Activated CD8-positive, alpha-beta memory T cell treated with anti-CD3 and anti-CD28 coated beads for 48 hours (primary cell): ENCODE data around the gene ASPSCR1.
"Not testable (repeated sequence)": the region's sequence is repeated elsewhere in the genome, so short reads cannot be mapped to it uniquely, and the experiment has no call there.

Source experiments
- DNase-seq, 3 experiments: peaks; one replicate each; pipeline ENCODE4 v3.0.0-alpha.2; 2020; ENCODE audit warnings: low read depth in 2 of 3, low spot score in 2 of 3

ASPSCR1 gene

DNA sequence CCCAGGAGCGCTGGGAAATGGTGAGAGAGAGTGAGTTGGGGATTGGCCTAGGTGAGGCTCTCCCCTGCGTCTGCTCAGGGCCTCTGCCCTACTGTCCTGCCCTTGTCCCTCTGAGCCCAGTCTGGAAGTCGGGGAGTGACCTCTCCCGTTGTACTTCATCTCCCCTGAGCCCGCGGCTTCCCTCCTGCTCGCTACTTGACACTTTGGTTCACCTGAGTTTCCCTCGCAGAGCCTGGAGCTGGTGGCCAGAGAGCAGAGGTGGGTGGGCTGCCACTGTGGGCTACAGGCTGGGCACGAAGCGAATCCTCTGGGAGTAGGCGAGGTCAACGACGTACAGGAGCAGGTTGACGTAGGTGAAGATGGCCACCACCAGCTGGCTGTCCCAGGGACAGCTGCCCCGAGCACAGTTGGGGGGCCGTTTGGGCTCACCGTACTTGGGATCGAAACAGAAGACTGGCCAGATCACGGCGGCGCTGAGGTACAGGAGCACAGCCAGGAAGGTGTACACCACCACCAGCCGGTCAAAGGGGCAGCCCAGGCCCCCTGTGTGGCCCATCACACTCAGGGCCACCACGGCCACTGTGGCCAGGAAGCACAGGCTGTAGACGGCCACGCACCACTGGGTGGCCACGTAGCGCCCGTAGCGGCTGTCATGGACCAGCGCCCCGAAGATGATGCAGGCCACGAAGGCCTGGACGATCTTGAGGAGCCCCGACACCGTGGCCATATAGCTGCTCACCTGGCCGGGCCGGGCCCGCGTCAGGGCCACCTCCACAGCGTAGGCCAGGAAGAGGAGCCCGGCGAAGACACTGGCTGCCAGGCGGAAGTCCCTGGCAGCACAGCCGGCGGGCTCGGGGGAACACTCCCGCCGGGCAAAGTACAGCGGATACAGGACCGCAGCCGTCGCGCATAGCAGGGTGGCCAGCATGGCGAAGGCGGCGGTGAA lies 36.6 kb upstream of the ASPSCR1 start:
- no peak for DNase-seq

DNA sequence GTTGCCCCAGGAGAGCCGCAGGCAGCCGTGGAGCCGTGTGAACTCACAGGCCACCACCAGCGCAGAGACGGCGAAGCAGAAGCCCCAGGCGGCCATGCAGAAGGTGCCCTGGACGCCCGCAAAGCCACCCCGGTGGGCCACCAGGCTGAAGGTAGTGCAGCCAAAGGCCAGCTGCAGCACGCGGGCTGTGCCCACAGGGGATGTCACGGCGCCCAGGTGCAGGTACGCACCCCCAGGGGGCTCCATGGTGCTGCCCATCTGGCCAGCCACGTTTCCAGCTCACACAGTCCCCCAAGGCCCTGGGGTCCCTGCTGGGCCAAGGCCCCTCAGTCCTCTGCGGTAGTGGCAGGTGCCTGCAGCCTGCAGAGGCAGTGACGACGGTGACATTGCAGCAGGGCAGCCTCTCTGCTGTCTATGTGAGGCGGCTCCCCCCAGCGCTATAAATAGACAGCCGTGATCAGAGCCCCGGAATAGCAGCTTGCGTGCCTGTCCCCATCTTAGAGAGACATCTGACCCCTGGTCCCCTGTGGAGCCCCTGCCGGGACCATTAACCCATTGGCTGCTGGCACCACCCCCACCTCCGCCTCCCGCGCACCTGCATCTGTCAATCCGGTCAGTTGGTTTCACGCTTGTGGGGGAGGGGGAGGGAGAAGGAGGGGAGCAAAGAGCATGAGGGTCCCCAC lies 35.8 kb upstream of the ASPSCR1 start:
- DNase-seq, result no peak

DNA sequence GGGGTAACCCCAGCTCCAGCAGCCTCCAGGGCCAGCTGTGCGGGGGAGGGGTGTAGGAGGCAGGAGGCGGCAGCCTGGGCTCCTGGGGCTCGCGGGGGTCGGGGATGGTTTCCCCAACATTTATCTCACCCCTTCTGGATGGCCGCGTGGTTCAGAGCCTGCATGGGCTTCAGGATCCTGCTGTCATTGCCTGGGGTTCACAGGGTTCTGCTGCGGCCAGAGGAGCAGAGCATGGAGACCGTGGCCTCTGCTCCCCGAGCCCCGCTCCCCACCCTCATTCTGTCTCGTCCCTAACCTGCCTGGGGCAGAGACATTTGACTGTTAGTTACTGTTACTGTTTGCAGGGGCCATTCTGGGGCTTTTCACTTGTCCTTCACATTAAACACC lies 35.3 kb upstream of the ASPSCR1 start:
- no peak for DNase-seq

DNA sequence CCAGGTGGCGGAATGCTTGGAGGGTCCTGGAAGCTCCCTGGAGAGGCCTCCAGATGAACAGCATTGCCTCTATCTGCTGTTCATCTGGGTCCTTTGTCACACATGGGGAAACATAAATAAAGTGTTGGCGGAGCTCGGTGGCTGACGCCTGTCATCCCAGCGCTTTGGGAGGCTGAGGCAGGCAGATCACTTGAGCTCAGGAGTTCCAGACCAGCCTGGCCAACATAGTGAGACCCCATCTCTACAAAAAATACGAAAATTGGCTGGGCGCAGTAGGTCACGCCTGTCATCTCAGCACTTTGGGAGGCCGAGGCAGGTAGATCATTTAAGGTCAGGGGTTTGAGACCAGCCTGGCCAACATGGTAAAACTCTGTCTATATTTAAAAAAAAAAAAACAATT lies 32.6 kb upstream of the ASPSCR1 start:
- DNase-seq, result no peak

DNA sequence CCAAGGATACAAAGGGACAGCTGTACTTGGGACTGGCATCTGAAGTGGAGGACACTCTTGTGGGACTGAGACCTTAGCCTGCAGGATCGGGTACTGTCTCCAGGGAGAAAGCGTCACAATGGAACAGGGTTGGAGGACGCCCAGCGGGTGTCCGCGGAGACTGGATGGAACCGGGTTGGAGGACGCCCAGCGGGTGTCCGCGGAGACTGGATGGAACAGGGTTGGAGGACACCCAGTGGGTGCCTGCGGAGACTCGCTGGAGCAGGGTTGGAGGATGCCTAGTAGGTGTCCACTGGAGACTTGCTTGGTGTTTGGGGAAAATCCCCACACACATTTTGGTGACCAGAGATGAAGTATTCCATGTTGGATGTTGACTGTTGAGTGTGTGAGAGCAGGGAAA lies 30.2 kb upstream of the ASPSCR1 start, which contains the start of gene MYADML2:
MYADML2 (minus strand) TSS at position 45 of the 400 bp plus-strand sequence. CDS start 5,492 bp downstream, outside the sequence.
- DNase-seq, result no peak

DNA sequence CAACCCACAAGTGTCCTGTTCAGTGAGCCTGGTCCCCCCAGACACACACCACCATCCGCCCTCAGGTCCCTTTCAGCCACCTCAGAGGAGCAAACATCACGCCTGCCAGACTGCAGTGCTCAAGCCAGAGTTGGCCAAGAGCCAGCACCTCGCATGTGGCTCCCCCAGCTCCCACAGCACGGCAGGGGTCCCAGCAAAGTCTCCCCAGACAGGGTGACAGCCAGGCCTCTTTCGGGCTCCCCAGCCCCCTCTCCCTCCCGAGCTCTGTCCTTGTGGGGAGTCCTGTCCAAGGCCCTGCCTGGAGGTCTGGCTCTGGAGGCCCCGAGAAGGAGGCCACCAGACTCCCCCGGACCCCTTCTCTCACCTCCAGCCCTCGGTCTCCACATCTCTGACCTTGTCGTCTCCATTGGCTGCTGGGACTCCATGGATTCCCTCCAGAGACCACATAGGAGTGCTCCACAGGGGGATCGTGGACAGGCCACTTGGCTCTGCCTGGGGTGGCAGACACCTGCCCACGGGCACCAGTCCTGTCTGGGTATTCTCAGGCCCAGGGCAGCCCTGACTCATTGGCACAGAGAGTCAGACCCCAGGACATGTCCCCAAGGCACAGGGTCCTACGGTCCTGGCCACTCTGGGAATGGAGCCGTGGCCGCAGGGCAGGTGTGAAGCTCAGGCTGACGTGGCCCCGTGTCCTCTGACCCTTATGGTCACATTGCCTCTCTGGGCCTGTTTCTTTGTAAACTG lies 28.6 kb upstream of the ASPSCR1 start:
- no peak for DNase-seq

DNA sequence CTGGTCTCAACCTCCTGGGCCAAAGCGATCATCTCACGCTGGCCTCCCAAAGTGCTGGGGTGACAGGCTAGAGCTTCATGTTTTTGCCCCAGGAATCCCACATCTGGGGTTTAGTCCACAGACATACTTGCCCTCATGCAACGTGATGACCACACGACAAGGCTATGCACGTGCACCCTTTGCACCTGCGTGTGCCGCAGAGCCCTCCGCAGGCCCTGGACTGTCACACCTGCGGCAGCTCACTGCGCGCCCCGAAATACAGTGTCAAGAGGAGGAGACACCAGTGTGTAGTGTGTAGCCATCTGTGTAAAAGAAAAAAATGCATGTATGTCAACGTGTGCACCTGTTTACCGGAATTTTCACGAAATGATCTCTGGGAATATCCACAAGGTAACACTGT lies 26.9 kb upstream of the ASPSCR1 start:
- DNase-seq, result no peak

DNA sequence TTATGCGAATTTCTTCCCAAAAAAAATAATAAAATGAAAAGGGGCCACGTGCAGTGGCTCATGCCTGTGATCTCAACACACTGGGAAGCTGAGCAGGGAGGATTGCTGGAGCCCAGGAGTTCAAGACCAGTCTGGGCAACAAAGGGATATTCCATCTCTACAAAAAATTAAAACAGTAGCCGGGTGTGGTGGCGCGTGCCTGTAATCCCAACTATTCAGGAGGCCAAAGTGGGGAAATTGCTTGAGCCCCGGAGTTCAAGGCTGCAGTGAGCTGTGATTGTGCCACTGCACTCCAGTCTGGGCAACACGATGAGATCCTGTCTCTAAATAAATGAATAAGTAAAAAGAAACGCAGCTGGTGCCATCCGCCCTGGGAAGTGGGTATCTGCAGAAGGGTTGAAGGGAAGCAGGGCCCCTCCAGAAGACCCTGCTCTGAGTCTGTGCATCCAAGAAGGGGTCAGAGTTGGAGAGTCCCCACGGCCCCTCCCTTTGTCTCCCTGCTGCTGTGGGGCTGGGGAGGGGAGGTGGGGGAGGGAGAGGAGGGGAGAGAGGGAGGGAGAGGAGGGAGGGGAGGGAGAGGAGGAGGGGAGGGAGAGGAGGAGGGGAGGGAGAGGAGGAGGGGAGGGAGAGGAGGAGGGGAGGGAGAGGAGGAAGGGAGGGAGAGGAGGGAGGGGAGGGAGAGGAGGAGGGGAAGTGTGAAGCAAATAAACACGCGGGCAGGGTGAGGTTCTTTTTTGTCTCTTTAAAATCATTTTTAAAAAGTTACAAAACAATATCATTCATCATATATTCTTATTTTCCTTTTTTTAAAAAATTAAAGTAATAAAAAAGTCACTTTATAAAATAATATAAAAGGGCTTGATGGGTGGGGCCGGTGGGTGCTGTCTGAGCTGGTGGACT lies 25.4 kb upstream of the ASPSCR1 start:
- no peak for DNase-seq

DNA sequence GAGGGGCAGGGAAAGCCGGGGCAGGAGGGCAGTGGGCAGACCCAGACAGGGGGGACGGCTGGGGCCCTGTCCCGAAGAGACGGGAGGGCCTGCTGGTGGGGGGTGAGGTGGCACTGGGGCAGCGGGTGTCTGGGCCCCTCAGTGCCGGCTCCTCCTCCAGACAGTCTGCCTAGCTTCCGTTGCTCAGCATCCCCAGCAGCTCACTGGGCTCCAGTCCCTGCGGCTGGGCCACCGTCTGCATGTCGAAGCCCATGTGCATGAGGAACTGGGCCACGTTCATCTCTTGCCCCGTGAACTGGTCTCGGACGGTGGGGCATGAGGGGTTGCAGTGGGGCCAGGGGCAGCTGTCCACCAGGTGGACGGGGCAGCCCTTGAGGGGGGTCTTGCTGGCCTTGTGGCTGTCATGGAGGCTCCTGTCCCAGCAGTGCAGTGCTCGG lies 24.6 kb upstream of the ASPSCR1 start:
- no peak for DNase-seq

DNA sequence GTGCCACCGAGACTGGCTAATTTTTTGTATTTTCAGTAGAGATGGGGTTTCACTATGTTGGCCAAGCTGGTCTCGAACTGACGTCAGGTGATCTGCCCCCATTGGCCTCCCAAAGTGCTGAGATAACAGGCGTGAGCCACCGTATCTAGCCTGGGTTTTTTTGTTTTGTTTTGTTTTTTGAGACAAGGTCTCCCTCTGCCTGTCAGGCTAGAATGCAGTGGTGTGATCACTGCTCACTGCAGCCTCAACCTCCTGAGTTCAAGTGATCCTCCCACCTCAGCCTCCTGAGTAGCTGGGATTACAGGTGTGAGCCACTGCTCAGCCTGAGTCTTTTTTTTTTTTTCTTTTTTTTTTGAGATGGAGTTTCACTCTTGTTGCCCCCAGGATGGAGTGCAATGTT lies 24.0 kb upstream of the ASPSCR1 start:
- not testable (repeated sequence) for DNase-seq

DNA sequence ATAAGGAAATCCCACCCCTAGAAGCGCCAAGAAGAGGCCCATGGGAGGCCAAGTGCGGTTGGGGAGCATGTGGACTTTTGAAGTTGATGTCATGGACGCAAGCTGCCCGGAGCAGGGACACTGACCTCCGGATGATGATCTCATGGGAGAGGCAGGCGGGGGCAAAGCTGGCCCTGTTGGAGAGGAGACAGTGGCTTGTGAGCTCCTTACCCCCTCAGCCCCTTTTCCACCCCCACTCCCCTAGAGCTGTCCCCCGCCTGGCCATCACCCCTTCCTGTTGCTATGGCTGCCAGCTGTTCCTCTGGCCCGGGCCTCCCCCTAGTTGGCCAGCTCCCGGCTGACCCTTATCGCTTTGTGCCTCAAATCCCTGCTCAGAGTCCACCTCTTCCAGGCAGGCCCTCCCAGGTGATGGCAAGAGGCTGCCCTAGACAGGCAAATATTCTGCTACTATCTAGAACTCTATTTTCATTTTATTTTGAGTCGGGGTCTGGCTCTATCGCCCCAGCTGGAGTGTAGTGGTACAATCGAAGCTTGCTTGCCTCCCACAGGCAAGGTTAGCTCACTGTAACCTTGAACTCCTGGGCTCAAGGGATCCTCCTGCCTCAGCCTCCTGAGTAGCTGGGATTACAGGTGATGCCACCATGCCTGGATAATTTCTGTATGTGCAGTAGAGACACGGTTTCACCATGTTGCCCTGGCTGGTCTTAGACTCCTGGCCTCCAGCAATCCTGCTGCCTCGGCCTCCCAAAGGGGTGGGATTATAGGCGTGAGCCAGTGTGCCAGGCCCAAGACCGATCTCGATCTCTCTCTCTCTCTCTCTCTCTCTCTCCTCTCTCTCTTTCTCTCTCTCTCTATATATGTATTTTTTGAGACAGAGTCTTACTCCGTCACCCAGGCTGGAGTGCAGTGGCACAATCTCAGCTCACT lies 23.0 kb upstream of the ASPSCR1 start:
- no peak for DNase-seq

DNA sequence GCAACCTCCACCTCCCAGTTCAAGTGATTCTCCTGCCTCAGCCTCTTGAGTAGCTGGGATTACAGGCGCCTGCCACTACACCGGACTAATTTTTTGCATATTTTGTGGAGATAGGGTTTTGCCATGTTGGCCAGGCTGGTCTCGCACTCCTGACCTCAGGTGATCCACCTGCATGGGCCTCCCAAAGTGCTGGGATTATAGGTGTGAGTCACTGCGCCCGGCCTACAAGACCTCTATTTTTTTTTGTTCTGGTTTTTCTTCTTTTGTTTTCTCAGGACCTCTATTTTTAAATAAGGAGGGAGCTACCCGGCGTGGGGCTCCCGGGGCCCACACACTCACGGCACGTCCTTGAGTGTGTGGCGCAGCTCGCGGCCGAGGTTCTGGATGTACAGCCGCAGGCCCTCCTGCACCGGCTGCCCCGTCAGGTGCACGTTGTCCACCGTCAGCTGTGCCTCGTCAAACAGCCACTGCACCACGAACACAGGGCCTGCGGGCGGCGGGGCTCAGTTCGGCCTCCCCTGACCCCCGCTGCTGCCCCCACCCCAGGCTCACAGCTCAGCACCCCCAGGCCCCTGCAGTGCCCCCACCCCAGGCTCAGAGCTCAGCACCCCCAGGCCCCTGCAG lies 22.3 kb upstream of the ASPSCR1 start:
- DNase-seq, result no peak

DNA sequence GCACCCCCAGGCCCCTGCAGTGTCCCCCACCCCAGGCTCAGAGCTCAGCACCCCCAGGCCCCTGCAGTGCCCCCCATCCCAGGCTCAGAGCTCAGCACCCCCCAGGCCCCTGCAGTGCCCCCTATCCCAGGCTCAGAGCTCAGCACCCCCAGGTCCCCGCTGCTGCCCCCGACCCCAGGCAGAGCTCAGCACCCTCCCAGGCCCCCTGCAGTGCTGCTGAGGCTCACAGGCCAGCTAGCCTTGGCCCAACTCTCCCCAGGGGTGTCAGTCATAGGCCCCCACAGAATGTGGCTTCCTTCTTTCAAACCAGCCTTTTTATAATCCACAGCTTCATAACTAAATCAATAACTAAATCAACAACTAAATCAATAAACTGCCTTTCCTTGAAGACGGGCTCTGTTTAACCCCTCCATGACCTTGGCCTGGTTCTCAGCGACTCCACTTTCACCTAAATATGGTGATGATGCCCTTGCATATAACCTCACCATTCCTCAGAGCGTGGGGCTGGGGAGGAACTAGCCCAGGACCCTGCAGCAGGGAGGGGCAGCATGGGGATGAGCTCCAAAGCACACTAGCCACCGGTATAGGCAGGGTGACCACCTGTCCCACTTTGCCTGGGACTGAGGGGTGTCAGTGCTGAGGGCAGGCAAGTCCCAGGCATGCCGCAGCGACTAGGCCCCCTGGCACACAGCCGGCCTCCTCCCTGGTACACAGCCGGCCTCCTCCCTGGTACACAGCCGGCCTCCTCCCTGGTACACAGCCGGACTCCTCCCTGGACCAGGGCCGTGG lies 21.5 kb upstream of the ASPSCR1 start:
- no peak for DNase-seq

DNA sequence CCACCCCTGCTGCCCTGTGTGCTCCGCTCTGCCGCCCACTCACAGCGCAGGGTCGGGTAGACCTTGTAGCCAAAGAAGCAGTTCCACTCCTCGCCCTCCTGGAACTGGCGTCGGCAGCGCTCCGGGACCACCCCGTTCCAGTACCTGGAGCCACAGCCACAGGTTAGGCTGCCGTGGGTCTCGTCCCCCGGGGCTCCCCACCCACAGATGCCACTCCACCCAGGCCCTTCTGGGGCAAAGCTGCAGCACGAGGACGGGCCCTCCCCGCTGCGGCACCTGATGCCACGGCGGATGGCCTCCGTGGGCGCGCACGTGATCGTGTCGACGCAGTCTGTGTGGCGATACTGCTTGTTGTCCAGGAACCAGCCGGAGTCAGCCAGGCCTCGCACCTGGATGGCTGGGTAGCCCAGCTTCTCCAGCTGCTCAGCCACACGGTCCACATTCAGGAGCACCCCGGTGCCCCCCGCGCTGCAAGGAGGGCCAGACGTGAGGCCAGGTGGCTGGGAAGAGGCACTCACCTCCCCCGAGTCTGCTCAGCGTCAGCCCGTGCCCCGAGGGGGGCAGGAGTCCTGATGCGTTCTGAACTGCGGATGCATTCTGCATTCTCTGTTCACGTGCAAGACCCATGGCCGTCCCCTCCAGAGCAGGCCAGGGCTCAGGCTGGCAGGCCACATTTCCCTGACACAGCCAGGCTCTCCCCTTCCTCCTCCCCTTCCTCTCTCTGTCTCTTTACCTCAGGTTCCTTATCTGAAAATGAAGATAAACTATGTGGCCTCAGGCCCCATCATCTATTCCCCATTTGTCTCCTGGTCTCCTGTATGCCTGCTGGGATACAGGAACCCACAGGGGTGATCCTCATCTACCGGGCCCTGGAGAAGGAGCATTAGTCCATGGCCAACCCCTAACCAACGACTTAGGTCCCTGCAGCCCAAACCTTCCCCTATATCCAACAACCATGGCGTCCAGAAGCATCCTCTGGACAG lies 20.5 kb upstream of the ASPSCR1 start:
- no peak for DNase-seq

DNA sequence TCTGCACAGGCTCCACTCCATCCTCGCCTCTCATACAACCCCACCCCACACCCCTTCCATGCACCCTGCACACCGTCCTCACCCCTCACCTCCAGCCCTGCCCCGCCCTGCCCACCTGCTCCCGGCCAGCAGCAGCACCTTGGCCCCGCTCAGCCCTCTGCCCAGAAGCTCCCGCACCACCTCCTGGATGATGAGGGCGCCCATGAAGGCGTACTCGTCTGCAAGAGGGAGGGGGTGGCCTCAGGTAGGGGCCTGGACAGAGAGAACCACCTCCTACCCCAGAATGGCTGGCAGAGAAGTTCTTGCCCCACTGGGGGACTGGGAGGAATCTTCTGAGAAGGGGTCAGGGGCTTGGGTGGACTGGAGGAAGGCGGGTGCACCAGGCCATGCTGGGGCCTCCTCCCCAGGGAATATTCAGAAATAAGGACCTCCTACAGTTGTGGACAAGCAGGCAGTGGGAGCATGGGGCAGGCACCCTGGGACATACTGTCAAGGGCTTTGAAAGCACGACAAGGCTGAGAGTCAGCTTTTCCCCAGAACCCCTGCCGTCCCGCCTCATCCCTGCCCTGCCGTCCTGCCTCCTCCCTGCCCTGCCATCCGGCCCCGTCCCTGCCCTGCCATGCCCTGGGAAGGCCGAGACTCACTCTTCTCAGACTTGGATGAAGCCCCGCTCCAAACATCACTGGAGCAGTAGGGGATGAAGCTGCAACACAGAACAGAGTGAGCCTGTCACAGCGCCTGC lies 19.6 kb upstream of the ASPSCR1 start:
- no peak for DNase-seq

DNA sequence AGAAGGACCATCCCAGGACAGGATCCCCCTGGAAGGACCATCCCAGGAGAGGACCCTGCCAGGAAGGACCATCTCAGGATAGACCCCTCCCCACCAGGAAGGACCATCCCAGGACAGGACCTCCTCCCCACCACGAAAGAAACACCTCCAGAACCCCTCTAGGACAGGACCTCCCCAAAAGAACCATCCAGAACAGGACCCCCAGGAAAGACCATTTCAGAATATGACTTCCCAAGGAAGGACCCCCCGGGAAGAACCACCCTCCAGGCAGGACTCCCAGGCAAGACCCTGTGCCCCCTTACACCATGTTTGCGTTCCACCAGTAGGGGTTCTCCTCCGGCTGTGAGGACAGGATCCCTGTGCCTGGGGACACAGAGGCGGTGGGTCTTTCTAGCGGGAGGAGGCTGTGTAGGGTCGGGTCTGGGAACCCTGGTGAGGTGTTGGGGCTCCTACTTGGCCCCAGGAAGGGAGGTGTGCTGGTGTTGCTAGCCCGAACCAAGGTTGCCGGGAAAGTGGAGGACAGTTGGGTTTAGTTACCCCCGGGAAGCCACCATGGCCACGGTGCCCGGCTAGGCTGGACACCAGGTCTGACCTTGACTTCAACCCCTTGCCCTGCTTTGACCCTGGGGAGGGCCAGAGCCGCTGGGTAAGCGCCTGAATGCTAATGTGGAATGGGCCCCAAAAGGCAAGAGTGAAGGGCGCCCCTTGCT lies 18.6 kb upstream of the ASPSCR1 start:
- no peak for DNase-seq
